PFSK-1 (cell line): ENCODE measurements around the gene EFTUD2.

Experiments used
- FOXP2 ChIP-seq: optimal IDR thresholded peaks from 2 replicates; pipeline ENCODE3; 2011; ENCODE audit warnings: borderline replicate concordance, control low read depth, inconsistent platforms; ENCODE audit not compliant: insufficient read depth; ENCODE audit errors: extremely low read length, extremely low read depth
- POLR2AphosphoS5 ChIP-seq: IDR thresholded peaks from 2 replicates; pipeline ENCODE4 v1.6.1; 2012; ENCODE audit warnings: low read depth, mild to moderate bottlenecking, control low read depth, low read length, moderate library complexity
- REST ChIP-seq, 2 experiments: IDR thresholded peaks; 2 replicates each; pipeline versions ENCODE4 v1.6.1 to v1.8.0; 2011 to 2012; ENCODE audit warnings: low read depth in 2 of 2, low read length in 2 of 2, control low read depth in 1 of 2, inconsistent platforms in 1 of 2, mild to moderate bottlenecking in 1 of 2, moderate library complexity in 1 of 2; ENCODE audit not compliant: insufficient read depth in 1 of 2
- SIN3A ChIP-seq: IDR thresholded peaks from 2 replicates; pipeline ENCODE4 v1.6.1; 2012; ENCODE audit warnings: mild to moderate bottlenecking, low read length, moderate library complexity, borderline replicate concordance; ENCODE audit not compliant: insufficient read depth
- TAF1 ChIP-seq: IDR thresholded peaks from 2 replicates; pipeline ENCODE4 v1.6.1; 2012; ENCODE audit warnings: low read length, control low read depth, borderline replicate concordance; ENCODE audit not compliant: insufficient read depth

DNA sequence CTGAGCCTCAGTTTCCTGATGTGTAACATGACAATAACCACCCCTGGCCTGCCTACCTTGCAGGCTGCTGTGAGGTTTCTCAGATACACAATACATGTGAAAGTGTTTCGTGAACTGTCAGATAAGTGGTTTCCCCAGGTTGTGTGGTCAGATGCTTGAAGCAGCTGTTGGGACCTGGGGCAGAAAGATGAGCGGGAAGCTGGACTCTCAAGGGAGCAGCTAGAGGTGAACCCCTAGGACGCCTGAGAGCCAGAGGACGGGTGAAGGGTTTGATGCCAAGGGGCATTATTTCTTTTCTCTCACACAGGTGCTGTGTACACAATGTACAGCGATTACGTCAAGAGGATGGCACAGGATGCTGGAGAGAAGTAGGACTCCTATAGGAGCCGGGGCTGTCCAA, 49.2 kb downstream of the EFTUD2 start:
- no peak for TF ChIP-seq REST (IDR thresholded peaks at IDR 0.05; ENCODE audit: insufficient read depth in 1 of 2, low read depth in 2 of 2, low read length in 2 of 2)
- TF ChIP-seq TAF1 = no peak
- no peak for TF ChIP-seq POLR2AphosphoS5
- no peak for TF ChIP-seq SIN3A
- no peak for TF ChIP-seq FOXP2
